HepG2 (cell line): ENCODE data around the gene CTNNA3. TPM values are rescaled to one million over a fixed set of nuclear protein-coding genes. Genes with fewer than 3 reads are reported as not detected.

Experiments
- ATAC-seq: fragments of 200-7000 bp; cut with Tn5 transposase; 3 replicates; pipeline ENCODE4 v1.9.1; 2020; ENCODE audit warnings: mild to moderate bottlenecking, moderate library complexity
- BruUV-seq: library from RNA; stranded (reverse); fragments of 400-500 nt; replicated peaks from 2 replicates; lab custom pipeline; 2021; lab: Mats Ljungman, UMichigan
- CTCF ChIA-PET: fragments of 300-600 bp; formaldehyde crosslinking; extraction: SDS; loops from one replicate; lab custom pipeline; 2021; ENCODE audit warnings: low total read pairs, inconsistent platforms, low intra/inter-chr PET ratio; lab: Yijun Ruan, JAX
- POLR2A ChIA-PET: fragments of 350-600 bp; sonication (Branson Sonifier 250); formaldehyde crosslinking; loops from one replicate; lab custom pipeline; 2020; ENCODE audit warnings: antibody characterized with exemption, inconsistent platforms; lab: Yijun Ruan, JAX
- DNase-seq: peaks from one replicate; pipeline ENCODE4 v3.0.0-alpha.2; 2015; ENCODE audit warnings: low spot score
- FAIRE-seq: peaks from 3 replicates; lab custom pipeline; 2011; peaks lifted over from hg19 to GRCh38; lab: Jason Lieb, UNC
- H2AFZ ChIP-seq: one replicate; pipeline ENCODE4 v1.6.1; 2011; ENCODE audit warnings: low read length, inconsistent platforms
- H3K27ac ChIP-seq: fragments of 300-600 bp; 3 replicates; pipeline ENCODE4 v1.8.0; 2011; ENCODE audit warnings: mixed run types, mild to moderate bottlenecking, mixed read lengths, low read length, inconsistent platforms; ENCODE audit not compliant: insufficient read depth; ENCODE audit errors: extremely low read length
- H3K27me3 ChIP-seq, 2 experiments: fragments of 200-600 bp in 1 of 2; 2 replicates in 1 of 2; 3 replicates in 1 of 2; pipeline versions ENCODE4 v1.6.0 to v1.8.0; 2011; ENCODE audit warnings: low read length in 2 of 2, mild to moderate bottlenecking in 2 of 2, moderate library complexity in 2 of 2, inconsistent platforms in 1 of 2; ENCODE audit not compliant: insufficient read depth in 2 of 2, control insufficient read depth in 1 of 2
- H3K36me3 ChIP-seq, 2 experiments: fragments of 200-600 bp in 1 of 2; replicated peaks in 1 of 2; 2 replicates in 1 of 2; 3 replicates in 1 of 2; pipeline versions ENCODE4 v1.5.1 to v1.8.0; 2011; ENCODE audit warnings: low read length in 2 of 2, inconsistent platforms in 1 of 2; ENCODE audit not compliant: insufficient read depth in 2 of 2, control insufficient read depth in 1 of 2
- H3K4me1 ChIP-seq: 2 replicates; pipeline ENCODE4 v1.5.1; 2012; ENCODE audit warnings: low read length, inconsistent platforms; ENCODE audit not compliant: insufficient read depth
- H3K4me2 ChIP-seq: 2 replicates; pipeline ENCODE4 v1.6.0; 2011; ENCODE audit warnings: low read depth, low read length, inconsistent platforms
- H3K4me3 ChIP-seq, 3 experiments: fragments of 200-600 bp in 1 of 3; sonication (generic), shearing (Covaris generic) in 1 of 3; replicated peaks in 1 of 3; 2 replicates each; pipeline ENCODE4 v1.5.1; 2011 to 2016; ENCODE audit warnings: low read length in 3 of 3, inconsistent platforms in 2 of 3, low read depth in 2 of 3, mild to moderate bottlenecking in 2 of 3, control low read depth in 1 of 3, mixed read lengths in 1 of 3; ENCODE audit not compliant: insufficient read depth in 1 of 3
- H3K79me2 ChIP-seq: one replicate; pipeline ENCODE4 v1.6.1; 2011; ENCODE audit warnings: low read length, inconsistent platforms; ENCODE audit not compliant: insufficient read depth
- H3K9ac ChIP-seq: 2 replicates; pipeline ENCODE4 v1.6.0; 2011; ENCODE audit warnings: mild to moderate bottlenecking, low read depth, low read length, inconsistent platforms; ENCODE audit not compliant: insufficient read depth
- H3K9me3 ChIP-seq: 2 replicates; pipeline ENCODE4 v1.5.1; 2012; ENCODE audit warnings: mild to moderate bottlenecking, low read length
- H4K20me1 ChIP-seq: 2 replicates; pipeline ENCODE4 v1.6.0; 2011; ENCODE audit warnings: inconsistent platforms, mild to moderate bottlenecking, low read length, moderate library complexity; ENCODE audit not compliant: insufficient read depth
- HHEX ChIP-seq: IDR thresholded peaks from 2 replicates; pipeline ENCODE4 v1.6.1; 2016; ENCODE audit warnings: control low read depth
- LCORL ChIP-seq, 2 experiments: fragments of 450-650 bp in 1 of 2; sonication (generic) in 1 of 2; formaldehyde crosslinking in 1 of 2; IDR thresholded peaks; 2 replicates each; pipeline versions ENCODE4 v1.5.0 to v1.6.1; 2017 to 2020; ENCODE audit warnings: antibody characterized with exemption in 1 of 2, missing genetic modification reagents in 1 of 2
- MAFG ChIP-seq: sonication (generic); formaldehyde crosslinking; IDR thresholded peaks from 2 replicates; pipeline ENCODE4 v1.5.1; 2020; ENCODE audit warnings: mild to moderate bottlenecking, missing genetic modification reagents
- MATR3 ChIP-seq: sonication (generic); formaldehyde crosslinking; IDR thresholded peaks from 2 replicates; pipeline ENCODE4 v1.4.0; 2020; ENCODE audit warnings: missing genetic modification reagents
- PRMT3 ChIP-seq: sonication (generic); formaldehyde crosslinking; IDR thresholded peaks from 2 replicates; pipeline ENCODE4 v1.8.1; 2022; ENCODE audit warnings: low read depth, mild to moderate bottlenecking, moderate library complexity, missing genetic modification reagents, borderline replicate concordance
- RBM22 ChIP-seq: fragments of 200-400 bp; formaldehyde crosslinking; optimal IDR thresholded peaks from 2 replicates; pipeline ENCODE3; 2017; ENCODE audit warnings: mild to moderate bottlenecking, low read length, moderate library complexity
- SOX6 ChIP-seq, 2 experiments: fragments of 450-650 bp in 1 of 2; sonication (generic) in 1 of 2; formaldehyde crosslinking in 1 of 2; IDR thresholded peaks; 2 replicates each; pipeline versions ENCODE4 v1.4.0 to v1.6.1; 2017 to 2020; ENCODE audit warnings: antibody characterized with exemption in 1 of 2, mild to moderate bottlenecking in 1 of 2, missing genetic modification reagents in 1 of 2
- ZMYM2 ChIP-seq: sonication (generic); formaldehyde crosslinking; IDR thresholded peaks from 2 replicates; pipeline ENCODE4 v1.8.0; 2022; ENCODE audit warnings: mild to moderate bottlenecking, missing genetic modification reagents
- ZNF224 ChIP-seq: sonication (generic); formaldehyde crosslinking; IDR thresholded peaks from 2 replicates; pipeline ENCODE4 v1.5.0; 2020; ENCODE audit warnings: mild to moderate bottlenecking, missing genetic modification reagents
- ZNF562 ChIP-seq: sonication (generic); formaldehyde crosslinking; IDR thresholded peaks from 2 replicates; pipeline ENCODE4 v1.8.0; 2022; ENCODE audit warnings: missing genetic modification reagents, borderline replicate concordance
- ZNF749 ChIP-seq: sonication (generic); formaldehyde crosslinking; IDR thresholded peaks from 2 replicates; pipeline ENCODE4 v1.8.0; 2022; ENCODE audit warnings: mild to moderate bottlenecking, missing genetic modification reagents, moderate library complexity, borderline replicate concordance
- ZNF775 ChIP-seq: sonication (generic); formaldehyde crosslinking; IDR thresholded peaks from 2 replicates; pipeline ENCODE4 v1.4.0; 2020; ENCODE audit warnings: missing genetic modification reagents, mild to moderate bottlenecking, moderate library complexity, borderline replicate concordance
- ZSCAN12 ChIP-seq: sonication (generic); formaldehyde crosslinking; IDR thresholded peaks from 2 replicates; pipeline ENCODE4 v1.9.0; 2021; ENCODE audit warnings: mild to moderate bottlenecking, missing genetic modification reagents
- WGBS: methylation state at CpG from one replicate; pipeline ENCODE4 v1.1.6; 2017; ENCODE audit warnings: low lambda C conversion rate; 5-methylcytosine and 5-hydroxymethylcytosine counted together
- in situ Hi-C: cut with HindIII; loops from 2 replicates; pipeline ENCODE4 v1.10.0; 2017; ENCODE audit warnings: low pct_unique_long_range_greater_than_20kb; ENCODE audit not compliant: extremely low pct_ligation_motif_present
- intact Hi-C: fragments of 100-400 bp; cut with micrococcal nuclease; formaldehyde crosslinking; loops from one replicate; pipeline ENCODE4 v1.10.0; 2022; ENCODE audit not compliant: unreplicated experiment
- polyA plus RNA-seq, 8 experiments: library from polyadenylated mRNA; depleted of rRNA in 3 of 8; stranded (reverse) in 7 of 8; unstranded in 1 of 8; fragments of >200 nt; fragmentation: Illumina TruSeq in 4 of 8; extraction: Trizol in 4 of 8; gene quantifications; 2 replicates each; pipeline versions ENCODE4 v1.2.1 to v1.2.3, GENCODE V29; 2011 to 2016; ENCODE audit warnings: low read depth in 4 of 8, missing spikeins in 1 of 8, mixed read lengths in 1 of 8; ENCODE audit not compliant: insufficient read depth in 1 of 8
- total RNA-seq, 5 experiments: library from RNA; depleted of rRNA; stranded (reverse); fragments of >200 nt; fragmentation: Illumina TruSeq; extraction: Trizol; gene quantifications; 2 replicates each; pipeline ENCODE4 v1.2.3, GENCODE V29; 2016; ENCODE audit warnings: low read depth in 1 of 5
- TF ChIP-seq, protein P1 (sequence below): sonication (generic); formaldehyde crosslinking; IDR thresholded peaks from 2 replicates; pipeline ENCODE4 v1.8.1; 2022; ENCODE audit warnings: low read depth, mild to moderate bottlenecking, missing genetic modification reagents
- TF ChIP-seq, protein P2 (sequence below): fragments of 450-650 bp; IDR thresholded peaks from 2 replicates; pipeline ENCODE4 v1.6.1; 2017; ENCODE audit warnings: mild to moderate bottlenecking

CTNNA3 gene
- total and polyA plus RNA-seq, 2 of the 13 experiments (the other 11 are each of a cell fraction or from before 2014, with no cell fraction given): not detected

DNA sequence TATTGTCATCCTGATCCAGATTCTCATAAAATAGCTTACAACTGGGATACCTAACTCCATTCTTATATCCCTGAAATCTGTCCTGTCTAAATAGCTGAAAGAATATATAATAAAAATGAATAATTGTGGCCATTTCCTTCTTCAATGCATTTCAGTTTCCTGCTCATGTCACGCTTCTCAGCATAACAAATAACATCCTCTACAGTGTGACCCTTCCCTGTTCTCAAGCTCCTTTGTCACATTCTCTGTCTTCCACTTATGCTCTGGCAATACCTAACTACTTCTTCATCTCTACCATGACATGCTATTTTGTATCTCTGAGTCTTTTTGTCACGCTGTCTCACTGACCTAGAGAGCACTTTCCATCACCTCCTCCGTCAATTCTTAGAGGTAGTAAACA is 1654.2 kb downstream of the CTNNA3 start (continued):
- TF ChIP-seq, protein P1, sequence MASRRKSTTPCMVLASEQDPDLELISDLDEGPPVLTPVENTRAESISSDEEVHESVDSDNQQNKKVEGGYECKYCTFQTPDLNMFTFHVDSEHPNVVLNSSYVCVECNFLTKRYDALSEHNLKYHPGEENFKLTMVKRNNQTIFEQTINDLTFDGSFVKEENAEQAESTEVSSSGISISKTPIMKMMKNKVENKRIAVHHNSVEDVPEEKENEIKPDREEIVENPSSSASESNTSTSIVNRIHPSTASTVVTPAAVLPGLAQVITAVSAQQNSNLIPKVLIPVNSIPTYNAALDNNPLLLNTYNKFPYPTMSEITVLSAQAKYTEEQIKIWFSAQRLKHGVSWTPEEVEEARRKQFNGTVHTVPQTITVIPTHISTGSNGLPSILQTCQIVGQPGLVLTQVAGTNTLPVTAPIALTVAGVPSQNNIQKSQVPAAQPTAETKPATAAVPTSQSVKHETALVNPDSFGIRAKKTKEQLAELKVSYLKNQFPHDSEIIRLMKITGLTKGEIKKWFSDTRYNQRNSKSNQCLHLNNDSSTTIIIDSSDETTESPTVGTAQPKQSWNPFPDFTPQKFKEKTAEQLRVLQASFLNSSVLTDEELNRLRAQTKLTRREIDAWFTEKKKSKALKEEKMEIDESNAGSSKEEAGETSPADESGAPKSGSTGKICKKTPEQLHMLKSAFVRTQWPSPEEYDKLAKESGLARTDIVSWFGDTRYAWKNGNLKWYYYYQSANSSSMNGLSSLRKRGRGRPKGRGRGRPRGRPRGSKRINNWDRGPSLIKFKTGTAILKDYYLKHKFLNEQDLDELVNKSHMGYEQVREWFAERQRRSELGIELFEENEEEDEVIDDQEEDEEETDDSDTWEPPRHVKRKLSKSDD (CRISPR knock-in tag): no peak
- TF ChIP-seq, protein P2, sequence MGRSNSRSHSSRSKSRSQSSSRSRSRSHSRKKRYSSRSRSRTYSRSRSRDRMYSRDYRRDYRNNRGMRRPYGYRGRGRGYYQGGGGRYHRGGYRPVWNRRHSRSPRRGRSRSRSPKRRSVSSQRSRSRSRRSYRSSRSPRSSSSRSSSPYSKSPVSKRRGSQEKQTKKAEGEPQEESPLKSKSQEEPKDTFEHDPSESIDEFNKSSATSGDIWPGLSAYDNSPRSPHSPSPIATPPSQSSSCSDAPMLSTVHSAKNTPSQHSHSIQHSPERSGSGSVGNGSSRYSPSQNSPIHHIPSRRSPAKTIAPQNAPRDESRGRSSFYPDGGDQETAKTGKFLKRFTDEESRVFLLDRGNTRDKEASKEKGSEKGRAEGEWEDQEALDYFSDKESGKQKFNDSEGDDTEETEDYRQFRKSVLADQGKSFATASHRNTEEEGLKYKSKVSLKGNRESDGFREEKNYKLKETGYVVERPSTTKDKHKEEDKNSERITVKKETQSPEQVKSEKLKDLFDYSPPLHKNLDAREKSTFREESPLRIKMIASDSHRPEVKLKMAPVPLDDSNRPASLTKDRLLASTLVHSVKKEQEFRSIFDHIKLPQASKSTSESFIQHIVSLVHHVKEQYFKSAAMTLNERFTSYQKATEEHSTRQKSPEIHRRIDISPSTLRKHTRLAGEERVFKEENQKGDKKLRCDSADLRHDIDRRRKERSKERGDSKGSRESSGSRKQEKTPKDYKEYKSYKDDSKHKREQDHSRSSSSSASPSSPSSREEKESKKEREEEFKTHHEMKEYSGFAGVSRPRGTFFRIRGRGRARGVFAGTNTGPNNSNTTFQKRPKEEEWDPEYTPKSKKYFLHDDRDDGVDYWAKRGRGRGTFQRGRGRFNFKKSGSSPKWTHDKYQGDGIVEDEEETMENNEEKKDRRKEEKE: no peak
- TF ChIP-seq HHEX (CRISPR knock-in tag): no peak
- no peak for TF ChIP-seq ZNF224 (CRISPR knock-in tag)
- no peak for TF ChIP-seq LCORL (IDR thresholded peaks at IDR 0.05)
- no peak for TF ChIP-seq LCORL (CRISPR knock-in tag; IDR thresholded peaks at IDR 0.05)
- no peak for TF ChIP-seq ZNF562 (CRISPR knock-in tag)
- no peak for TF ChIP-seq RBM22
- no peak for TF ChIP-seq MAFG (CRISPR knock-in tag)

DNA sequence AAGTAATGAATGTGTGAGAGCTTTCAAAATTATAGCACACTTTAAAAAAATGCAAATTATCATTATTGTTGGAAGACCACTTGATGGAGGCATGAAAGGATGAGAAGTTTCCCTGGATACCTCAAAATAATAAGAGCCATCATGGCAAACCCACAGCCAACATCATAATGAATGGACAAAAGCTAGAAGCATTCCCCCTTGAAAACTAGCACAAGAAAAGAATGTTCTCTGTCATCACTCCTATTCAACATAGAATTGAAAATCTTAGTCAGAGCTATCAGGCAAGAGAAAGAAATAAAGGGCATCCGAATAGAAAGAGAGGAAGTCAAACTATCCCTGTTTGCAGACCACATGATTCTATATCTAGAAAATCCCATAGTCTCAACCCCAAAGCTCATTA is 1657.4 kb downstream of the CTNNA3 start:
- no TSS peak for BruUV-seq
- Histone ChIP-seq H4K20me1 (no peaks in the 10 kb centered on the region), H3K9ac (no peak overlapping the region), H3K9me3 (no peaks in the 10 kb centered on the region), H3K4me1 (no peaks in the 10 kb centered on the region), H3K27ac (no peak overlapping the region), H2AFZ (no peak overlapping the region), H3K27me3 (no peaks in the 10 kb centered on the region), H3K4me3 (no peak overlapping the region), H3K79me2 (no peaks in the 10 kb centered on the region), H3K36me3 (no peaks in the 10 kb centered on the region), H3K4me2 (no peak overlapping the region)
- no peak for DNase-seq
- 0% methylated on average over 1 of the region's 1 CpG for WGBS
- in situ Hi-C loops: no loop called here
- no peak for ATAC-seq
- CTCF ChIA-PET: no interaction called here
- POLR2A ChIA-PET: no interaction called here
- no peak for FAIRE-seq
- intact Hi-C loops: no loop called here
- TF ChIP-seq ZSCAN12 (no peak), ZMYM2 (no peak), ZNF775 (CRISPR knock-in tag) (no peak), PRMT3 (no peak), MATR3 (no peak), SOX6 (IDR thresholded peaks at IDR 0.05) (no peak), SOX6 (CRISPR knock-in tag; IDR thresholded peaks at IDR 0.05) (no peak), ZNF749 (CRISPR knock-in tag) (no peak)
